ENCODE measurements around the gene UGT1A8.

DNA sequence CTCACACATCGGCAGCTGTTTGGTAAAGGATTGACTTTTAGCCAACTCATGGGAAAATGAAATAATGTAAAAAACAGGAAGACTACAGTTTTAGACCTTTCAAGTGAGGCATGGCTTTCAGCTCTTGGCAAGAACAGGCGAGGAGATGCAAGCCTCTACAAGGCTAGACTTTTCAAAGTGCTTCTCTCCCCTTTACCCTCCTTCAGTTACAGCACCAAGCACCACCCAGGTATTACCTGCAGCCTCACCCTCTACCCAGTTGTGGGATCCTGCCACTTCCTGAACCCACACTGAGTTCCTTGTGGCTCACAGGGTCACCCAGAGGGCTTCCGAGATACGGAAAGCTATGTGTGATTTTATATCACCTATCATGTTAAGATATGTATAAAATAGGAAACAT lies 33.5 kb downstream of the UGT1A8 start:
- TF ChIP-seq CTCF (IDR thresholded peaks at IDR 0.05; ENCODE audit: insufficient read depth, low read length, poor library complexity, severe bottlenecking) (no peak), EZH2phosphoT487 (conservative IDR thresholded peaks at IDR 0.05; ENCODE audit: low read length) (no peak)

All from SU-DHL-6 (cell line).